ENCODE results near the gene MCCC1. TPM values are rescaled to one million over a fixed set of nuclear protein-coding genes. Genes with fewer than 3 reads are reported as not detected.

The MCCC1 gene
- total and polyA plus RNA-seq, 2 of the 13 experiments (the other 11 are each of a cell fraction or from before 2014, with no cell fraction given): 11.7 to 30.1 TPM

DNA sequence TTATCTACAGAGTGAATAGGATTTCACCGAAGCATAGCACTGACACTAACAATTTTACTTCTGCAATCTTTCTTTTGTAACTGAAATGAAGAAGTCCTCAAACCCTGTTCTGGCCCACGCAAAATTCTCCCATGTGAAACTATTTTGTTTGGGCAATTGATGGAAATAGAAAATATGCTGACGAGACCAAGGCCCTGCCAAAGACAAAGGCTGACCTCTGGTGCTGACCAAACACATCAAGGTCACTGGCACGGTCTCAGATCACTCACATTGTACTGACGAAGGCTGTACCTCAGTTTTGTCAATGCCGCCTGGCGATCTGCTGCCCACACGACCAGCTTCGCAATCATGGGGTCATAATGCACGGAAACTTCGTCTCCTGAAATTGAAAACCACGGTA lies 60.5 kb downstream of the MCCC1 start:
- FAIRE-seq (no peak), DNase-seq (ENCODE audit: low spot score) (no peak), ATAC-seq (no peak)
- Histone ChIP-seq H3K4me2 (ENCODE audit: low read depth, low read length) (no peak overlapping the region), H3K79me2 (ENCODE audit: insufficient read depth, low read length) (no peaks in the 10 kb centered on the region), H3K9ac (ENCODE audit: insufficient read depth, low read depth, low read length) (no peak overlapping the region), H3K27me3 (ENCODE audit: control insufficient read depth in 1 of 2, insufficient read depth in 2 of 2, low read length in 2 of 2) (no peaks in the 10 kb centered on the region), H4K20me1 (ENCODE audit: insufficient read depth, low read length) (0 out of 2 replicates have a peak, but pooled peaks cover 3% of the 10 kb centered on the region), H3K27ac (ENCODE audit: extremely low read length, insufficient read depth, low read length) (no peak overlapping the region), H3K4me1 (ENCODE audit: insufficient read depth, low read length) (no peaks in the 10 kb centered on the region), H3K9me3 (ENCODE audit: low read length) (no peaks in the 10 kb centered on the region), H3K4me3 (replicated peaks in 1 of 3; ENCODE audit: insufficient read depth in 1 of 3, low read depth in 2 of 3, low read length in 3 of 3) (no peak overlapping the region), H3K36me3 (replicated peaks in 1 of 2; ENCODE audit: control insufficient read depth in 1 of 2, insufficient read depth in 2 of 2, low read length in 2 of 2) (peaks cover 18 to 55% of the 10 kb centered on the region in 2 experiments; a peak in 4 of 5 replicates), H2AFZ (ENCODE audit: low read length) (no peak overlapping the region)
- POLR2A ChIA-PET: no interaction called here
- in situ Hi-C loops (cut with HindIII; ENCODE audit: extremely low pct_ligation_motif_present, low pct_unique_long_range_greater_than_20kb) (no loop called here), intact Hi-C loops (cut with micrococcal nuclease; ENCODE audit: unreplicated experiment) (no loop called here)
- no TSS peak for BruUV-seq (replicated peaks)
- CTCF ChIA-PET (ENCODE audit: low intra/inter-chr PET ratio, low total read pairs): no interaction called here
- TF ChIP-seq SRSF9 (IDR thresholded peaks at IDR 0.05; ENCODE audit: borderline replicate concordance, insufficient read depth, low read depth, low read length, poor library complexity, severe bottlenecking) (no peak), ZSCAN12 (CRISPR knock-in tag; IDR thresholded peaks at IDR 0.05) (no peak), SRY (CRISPR knock-in tag; IDR thresholded peaks at IDR 0.05) (no peak), ZNF674 (CRISPR knock-in tag; IDR thresholded peaks at IDR 0.05; ENCODE audit: low read depth) (no peak), MEIS2 (CRISPR knock-in tag; IDR thresholded peaks at IDR 0.05) (no peak), POLR2AphosphoS5 (IDR thresholded peaks at IDR 0.05; ENCODE audit: low read depth, low read length) (no peak)
- TF ChIP-seq, protein P1, sequence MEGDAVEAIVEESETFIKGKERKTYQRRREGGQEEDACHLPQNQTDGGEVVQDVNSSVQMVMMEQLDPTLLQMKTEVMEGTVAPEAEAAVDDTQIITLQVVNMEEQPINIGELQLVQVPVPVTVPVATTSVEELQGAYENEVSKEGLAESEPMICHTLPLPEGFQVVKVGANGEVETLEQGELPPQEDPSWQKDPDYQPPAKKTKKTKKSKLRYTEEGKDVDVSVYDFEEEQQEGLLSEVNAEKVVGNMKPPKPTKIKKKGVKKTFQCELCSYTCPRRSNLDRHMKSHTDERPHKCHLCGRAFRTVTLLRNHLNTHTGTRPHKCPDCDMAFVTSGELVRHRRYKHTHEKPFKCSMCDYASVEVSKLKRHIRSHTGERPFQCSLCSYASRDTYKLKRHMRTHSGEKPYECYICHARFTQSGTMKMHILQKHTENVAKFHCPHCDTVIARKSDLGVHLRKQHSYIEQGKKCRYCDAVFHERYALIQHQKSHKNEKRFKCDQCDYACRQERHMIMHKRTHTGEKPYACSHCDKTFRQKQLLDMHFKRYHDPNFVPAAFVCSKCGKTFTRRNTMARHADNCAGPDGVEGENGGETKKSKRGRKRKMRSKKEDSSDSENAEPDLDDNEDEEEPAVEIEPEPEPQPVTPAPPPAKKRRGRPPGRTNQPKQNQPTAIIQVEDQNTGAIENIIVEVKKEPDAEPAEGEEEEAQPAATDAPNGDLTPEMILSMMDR (CRISPR knock-in tag; IDR thresholded peaks at IDR 0.05): peak; percentile 33; the same call in 1 of the 2 replicates
- TF ChIP-seq, protein P2, sequence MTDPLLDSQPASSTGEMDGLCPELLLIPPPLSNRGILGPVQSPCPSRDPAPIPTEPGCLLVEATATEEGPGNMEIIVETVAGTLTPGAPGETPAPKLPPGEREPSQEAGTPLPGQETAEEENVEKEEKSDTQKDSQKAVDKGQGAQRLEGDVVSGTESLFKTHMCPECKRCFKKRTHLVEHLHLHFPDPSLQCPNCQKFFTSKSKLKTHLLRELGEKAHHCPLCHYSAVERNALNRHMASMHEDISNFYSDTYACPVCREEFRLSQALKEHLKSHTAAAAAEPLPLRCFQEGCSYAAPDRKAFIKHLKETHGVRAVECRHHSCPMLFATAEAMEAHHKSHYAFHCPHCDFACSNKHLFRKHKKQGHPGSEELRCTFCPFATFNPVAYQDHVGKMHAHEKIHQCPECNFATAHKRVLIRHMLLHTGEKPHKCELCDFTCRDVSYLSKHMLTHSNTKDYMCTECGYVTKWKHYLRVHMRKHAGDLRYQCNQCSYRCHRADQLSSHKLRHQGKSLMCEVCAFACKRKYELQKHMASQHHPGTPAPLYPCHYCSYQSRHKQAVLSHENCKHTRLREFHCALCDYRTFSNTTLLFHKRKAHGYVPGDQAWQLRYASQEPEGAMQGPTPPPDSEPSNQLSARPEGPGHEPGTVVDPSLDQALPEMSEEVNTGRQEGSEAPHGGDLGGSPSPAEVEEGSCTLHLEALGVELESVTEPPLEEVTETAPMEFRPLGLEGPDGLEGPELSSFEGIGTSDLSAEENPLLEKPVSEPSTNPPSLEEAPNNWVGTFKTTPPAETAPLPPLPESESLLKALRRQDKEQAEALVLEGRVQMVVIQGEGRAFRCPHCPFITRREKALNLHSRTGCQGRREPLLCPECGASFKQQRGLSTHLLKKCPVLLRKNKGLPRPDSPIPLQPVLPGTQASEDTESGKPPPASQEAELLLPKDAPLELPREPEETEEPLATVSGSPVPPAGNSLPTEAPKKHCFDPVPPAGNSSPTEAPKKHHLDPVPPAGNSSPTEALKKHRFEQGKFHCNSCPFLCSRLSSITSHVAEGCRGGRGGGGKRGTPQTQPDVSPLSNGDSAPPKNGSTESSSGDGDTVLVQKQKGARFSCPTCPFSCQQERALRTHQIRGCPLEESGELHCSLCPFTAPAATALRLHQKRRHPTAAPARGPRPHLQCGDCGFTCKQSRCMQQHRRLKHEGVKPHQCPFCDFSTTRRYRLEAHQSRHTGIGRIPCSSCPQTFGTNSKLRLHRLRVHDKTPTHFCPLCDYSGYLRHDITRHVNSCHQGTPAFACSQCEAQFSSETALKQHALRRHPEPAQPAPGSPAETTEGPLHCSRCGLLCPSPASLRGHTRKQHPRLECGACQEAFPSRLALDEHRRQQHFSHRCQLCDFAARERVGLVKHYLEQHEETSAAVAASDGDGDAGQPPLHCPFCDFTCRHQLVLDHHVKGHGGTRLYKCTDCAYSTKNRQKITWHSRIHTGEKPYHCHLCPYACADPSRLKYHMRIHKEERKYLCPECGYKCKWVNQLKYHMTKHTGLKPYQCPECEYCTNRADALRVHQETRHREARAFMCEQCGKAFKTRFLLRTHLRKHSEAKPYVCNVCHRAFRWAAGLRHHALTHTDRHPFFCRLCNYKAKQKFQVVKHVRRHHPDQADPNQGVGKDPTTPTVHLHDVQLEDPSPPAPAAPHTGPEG (CRISPR knock-in tag; IDR thresholded peaks at IDR 0.05): no peak
- WGBS (ENCODE audit: low lambda C conversion rate): 90% methylated on average over 12 of the region's 12 CpGs

Data from HepG2 (cell line).